Brain pericyte (primary cell): Measurements from ENCODE around the gene HNRNPM.

ENCODE experiments used
- DNase-seq: peaks from one replicate; pipeline ENCODE4 v3.0.0-alpha.2; 2012; ENCODE audit warnings: low read depth, low spot score

Gene HNRNPM

DNA sequence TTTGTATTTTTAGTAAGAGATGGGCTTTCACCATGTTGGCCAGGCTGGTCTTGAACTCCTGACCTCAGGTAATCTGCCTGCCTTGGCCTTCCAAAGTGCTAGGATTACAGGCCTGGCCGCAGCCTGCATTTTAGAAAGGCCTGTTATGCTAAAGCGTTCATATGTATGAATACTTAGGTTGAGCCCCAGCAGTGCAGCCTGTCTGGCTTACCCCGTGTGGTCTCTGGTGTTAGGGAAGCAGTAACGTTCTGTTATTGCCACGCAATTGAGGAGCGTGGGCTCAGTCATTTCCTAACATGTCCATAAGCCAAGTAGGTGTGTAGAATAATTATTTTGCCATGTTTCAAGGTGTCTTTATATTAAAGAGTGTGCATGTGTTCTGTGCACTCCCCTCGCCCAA lies 14.3 kb downstream of the HNRNPM start:
- no peak for DNase-seq

DNA sequence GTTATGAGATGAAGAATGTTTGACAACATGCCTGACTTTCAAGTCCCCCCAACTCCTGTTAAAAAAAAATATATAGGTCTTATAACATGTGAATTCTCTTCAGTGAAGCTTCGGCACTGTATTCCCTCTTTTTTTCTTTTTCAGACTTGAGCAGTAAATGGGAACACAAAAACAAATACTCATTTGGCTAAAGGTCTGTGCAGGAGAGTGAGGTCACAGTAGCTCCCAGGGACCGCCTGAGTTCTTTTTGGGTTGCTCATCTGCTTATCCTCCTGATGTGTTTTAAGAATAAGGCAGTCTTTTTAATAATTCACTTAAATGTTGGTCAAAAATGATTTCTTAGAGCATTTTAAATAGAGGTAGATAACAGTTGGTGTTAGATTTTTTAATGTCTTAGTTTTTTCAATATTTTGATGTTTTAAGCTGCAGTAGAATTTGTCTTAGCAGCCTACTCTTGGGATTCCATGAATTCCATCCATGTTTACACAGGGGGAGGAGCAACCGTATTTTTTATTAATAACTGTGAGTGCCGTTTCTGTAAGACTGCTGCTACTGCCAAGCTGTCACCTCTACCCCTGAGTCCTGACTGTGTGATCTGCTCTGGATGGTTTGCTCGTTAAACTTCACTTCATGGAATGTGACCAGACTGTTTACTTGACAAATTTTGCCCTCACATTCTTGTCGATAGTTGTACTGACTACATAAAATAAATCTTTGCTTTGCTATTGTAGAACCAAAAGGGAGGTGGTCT lies 14.9 kb downstream of the HNRNPM start:
- no peak for DNase-seq

DNA sequence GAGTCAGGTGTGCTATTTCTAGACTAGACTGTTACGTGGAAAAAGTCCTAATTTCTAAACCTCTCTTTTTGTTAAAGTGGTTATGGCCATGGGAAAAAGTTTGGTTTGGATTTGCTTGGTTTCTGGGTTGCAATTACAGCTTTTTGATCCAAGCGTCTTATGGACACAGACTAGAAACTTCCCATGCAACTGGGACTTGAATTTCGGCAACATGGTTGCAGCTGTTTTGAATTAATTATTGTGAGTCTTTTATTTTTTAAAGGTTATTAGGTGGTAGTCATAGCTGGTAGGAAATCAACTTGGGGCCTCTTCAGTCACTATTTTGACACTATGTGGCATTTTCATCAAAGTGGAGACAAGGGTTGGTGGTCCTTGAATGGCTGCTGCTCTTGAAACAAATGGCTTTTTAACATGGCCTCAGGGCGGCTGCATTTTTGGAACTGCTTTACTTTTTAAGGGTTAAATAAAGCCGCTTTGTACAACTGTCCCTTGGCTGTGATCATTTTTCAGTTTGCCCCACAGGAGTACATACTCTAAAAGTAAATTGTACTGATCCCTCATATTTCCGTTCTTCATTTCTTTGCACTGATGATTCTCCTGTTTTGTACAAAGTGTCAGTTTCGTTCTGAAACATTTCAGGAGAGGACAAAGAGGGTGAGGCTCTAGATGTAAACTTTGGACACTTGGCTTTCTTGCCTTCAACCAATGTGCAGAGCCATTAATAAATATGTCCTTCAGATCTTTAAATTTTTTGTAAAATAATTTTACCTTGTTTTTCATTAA lies 15.9 kb downstream of the HNRNPM start:
- DNase-seq = no peak

DNA sequence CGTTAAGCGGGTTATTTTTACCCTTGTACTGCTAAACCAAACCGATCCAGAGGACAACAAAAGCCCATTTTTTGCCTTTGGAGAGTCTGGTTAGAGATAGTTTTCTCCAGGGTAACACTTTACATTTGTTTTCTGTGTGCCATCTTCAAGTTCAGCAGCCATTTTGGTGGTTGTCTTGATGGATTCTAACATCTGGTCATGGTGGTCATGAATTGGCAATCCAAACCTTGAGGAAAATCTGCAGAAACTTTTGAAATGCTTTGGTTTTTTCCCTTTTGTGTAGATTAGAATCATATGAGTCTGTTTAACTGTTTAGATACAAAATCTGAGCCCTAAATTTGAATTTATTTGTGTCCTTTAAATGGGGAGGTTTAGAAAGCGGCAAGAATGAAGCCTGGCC lies 16.6 kb downstream of the HNRNPM start:
- DNase-seq = no peak

DNA sequence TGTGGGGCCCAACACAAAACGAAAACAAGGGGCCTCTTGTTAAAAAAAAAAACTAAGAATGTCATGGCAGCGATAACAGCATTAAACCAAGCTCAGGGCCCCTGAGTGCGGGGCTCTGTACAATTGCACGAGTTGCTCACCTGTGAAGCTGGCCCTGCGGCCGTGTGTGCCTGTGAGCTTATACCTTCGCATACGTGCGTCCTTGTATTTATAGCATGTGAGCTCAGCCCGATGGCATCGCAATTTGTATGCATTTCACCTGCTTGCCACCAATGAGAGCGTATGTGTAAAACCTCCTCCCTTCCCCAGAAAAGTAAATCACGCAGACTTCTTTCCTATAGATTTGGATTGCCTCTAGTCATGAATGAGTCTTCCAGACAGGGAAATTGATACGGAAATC lies 17.1 kb downstream of the HNRNPM start:
- DNase-seq = no peak

DNA sequence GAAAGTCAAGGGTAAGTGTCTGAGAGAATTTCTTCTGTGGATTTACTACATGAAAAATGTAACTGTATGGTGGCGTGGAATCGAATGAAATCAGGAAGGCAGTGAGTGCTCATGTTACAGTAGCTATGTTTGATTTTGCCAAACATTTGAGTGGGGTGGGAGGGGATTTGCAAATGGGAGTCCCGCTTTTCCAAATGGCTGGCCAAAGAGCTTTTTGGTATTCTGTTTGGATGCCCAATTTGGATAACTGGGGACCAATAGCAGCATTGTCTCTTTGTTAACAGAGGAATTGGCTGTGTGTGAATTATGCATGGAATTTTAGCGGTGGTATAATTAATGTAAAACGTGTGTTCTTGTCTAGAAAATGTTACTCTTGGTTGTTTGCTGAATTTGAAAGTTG lies 17.8 kb downstream of the HNRNPM start:
- DNase-seq = no peak

DNA sequence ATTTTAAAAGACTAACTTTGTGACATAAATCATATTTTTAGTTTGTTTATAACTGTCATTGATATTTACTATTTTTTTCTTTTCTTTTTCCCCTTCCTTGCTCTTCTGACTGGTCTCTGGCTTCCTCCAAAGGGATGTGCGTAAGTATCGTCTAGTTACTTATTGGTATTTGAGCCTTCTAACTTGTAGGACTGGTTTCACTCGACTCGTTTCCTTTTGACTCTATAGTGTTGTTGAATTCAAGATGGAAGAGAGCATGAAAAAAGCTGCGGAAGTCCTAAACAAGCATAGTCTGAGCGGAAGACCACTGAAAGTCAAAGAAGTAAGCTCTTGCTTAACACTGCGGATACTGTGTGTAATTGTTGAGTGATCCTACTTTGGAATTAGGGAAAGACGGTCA lies 18.6 kb downstream of the HNRNPM start:
- DNase-seq = no peak

DNA sequence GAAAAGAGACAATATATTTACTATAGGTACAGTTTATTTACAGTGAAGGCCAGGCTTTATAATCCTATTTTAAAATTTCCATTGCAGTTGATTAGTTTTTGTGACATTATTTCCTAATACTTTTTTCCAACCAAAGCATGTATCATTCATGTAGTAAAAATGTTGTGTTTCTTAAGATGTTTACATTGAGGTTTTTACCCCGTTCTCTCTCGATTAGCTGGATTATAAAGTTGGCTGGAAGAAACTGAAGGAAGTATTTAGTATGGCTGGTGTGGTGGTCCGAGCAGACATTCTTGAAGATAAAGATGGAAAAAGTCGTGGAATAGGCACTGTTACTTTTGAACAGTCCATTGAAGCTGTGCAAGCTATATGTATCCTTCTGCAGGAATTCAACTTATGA lies 21.2 kb downstream of the HNRNPM start:
- DNase-seq = no peak

DNA sequence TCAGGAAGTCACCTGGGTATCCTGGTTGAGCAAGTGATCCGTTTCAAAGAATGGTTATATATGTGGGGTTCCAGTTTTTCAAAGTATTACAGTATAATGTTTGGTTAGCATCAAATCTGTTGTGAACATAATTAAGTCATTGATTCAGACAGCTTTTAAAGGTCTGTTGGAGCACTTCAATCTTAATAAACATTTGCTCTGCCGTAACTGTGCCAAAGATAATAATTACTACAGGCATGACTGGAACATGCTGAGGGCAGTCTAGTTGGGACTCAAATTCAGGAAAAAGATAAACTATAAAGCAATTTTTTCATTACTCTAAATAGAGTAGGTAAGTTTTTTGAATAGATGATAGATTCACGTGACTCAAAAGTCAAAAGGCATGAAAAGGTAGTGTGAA lies 23.3 kb downstream of the HNRNPM start:
- DNase-seq = no peak

DNA sequence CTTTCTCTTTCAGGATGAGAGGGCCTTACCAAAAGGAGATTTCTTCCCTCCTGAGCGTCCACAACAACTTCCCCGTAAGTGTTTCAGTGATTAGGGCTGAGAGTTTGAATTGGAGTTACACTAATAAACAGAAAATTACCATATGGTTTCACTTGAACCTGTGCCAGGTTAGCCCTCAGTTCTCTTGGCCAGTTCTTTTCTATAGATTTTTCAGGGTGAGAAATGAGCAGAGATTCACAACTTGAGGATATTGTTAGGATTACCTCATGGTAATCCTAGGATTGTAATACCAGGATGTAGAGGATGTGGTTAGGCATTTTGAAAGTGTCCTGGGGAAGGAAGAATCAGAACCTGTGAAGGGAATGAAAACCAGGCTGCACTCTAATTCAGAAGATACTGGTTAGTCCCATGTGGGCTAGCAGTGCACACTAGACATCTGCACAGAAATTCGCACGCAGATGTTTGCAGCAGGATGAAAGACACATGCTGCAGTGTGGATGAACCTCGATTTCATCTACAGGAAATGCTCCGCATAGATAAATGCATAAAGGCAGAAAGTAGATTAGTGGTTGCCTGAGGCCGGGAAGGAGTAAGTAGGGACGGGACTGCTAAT lies 24.1 kb downstream of the HNRNPM start:
- no peak for DNase-seq

DNA sequence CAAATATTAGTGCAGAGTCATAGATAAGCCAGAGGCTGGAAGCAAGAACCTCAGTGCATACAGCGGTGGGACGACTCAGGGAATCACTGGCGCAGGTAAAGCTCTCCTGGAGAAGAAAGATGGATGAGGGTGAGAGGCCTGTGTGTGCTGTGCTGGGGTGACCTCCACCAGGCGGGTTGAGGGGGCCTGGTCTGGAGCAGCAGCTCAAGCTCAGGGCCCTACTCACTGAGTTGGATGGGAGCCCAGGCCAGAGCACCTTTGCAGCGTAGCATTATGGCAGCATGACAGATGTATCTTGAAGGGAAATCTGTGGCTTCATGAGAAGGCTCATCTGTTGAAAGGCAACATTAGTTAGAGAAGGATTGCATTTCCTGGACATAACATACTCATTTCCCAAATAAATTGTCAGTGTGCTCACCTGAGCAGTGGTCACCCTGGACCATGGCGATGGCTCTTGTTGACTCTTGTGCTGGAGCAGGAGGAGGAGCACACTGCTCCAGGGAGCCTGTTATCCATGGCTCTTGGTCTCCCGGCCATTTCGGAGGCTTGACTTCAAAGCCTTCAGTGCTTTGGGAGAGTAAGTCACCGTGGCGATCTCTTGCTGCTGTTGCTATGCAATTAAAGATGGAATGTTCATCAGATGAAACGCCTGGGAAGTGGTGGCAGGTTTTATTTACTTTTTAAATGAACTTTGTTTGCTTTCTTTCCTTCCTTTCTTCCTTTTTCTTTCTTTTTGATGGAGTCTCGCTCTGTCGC lies 25.0 kb downstream of the HNRNPM start:
- DNase-seq = no peak

DNA sequence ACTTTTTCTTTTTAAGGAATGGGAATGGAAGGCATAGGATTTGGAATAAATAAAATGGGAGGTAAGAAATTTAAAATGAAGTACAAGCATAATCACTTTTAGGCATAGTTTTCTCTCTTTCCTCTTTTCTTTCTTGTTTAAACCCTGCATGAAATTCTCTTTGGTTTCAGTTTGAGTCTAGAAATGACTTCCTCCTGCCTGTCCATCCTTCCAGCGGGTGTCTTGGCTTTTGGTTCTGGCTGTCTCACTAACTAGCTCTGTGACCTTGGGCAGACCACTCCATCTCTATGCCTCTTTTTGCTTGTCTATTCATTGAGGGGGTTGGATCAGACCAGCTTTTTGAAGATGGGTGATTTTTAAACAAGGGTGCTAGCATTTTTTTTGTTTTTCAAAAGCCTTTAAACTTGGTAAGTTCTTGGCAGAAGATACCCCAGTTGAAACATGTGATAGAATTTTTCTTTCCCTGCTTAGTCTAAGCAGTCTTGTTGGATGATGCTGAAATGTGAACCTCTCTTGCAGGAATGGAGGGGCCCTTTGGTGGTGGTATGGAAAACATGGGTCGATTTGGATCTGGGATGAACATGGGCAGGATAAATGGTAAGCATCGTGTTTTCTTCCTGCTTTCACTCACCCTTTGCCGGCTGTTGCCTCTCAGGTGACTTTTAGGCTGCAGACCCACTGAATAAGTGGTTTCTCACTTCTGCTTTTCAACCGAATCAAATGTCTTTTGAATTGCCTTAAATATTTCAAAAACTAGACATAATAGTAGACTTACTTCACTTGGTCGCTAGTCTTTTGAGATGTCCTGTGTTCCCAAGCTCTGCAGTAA lies 29.1 kb downstream of the HNRNPM start:
- DNase-seq = no peak

DNA sequence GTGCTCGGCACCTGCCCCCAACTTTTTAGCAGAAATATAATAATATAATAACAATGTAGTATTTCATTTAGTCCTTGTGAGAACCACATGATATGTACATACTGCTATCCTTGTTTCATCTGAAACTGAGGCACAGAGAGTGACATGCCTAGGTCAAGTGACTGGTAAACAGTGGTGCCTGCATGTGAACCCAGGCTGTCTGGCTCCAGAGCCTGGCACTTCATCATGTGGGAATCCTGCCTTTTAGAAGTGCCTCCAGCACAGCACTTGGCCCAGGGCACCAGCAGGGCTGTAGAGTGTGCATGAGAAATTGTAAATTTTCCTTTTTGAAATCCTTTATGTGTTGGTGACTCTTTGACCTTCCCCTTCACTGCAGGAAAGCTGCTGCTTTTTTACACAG lies 30.2 kb downstream of the HNRNPM start:
- DNase-seq = no peak

DNA sequence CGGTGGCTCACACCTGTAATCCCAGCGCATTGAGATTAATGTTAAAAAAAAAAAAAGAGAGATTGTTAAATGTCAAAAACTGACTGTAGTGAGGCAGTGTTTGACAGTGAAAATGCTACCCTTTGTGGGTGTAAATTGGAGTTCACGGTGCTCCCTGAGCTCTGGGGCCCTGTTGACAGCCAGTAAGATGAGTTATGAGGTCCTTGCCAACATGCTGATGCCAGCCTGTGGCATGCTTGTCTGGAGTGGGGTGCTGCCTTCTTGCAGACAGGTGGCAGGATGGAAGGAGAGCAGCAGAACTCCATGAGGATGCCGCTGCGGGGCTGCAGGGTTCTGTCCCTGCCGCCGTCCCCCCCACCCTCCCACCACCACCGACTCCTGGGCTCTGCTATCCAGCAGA lies 31.7 kb downstream of the HNRNPM start:
- DNase-seq = no peak

DNA sequence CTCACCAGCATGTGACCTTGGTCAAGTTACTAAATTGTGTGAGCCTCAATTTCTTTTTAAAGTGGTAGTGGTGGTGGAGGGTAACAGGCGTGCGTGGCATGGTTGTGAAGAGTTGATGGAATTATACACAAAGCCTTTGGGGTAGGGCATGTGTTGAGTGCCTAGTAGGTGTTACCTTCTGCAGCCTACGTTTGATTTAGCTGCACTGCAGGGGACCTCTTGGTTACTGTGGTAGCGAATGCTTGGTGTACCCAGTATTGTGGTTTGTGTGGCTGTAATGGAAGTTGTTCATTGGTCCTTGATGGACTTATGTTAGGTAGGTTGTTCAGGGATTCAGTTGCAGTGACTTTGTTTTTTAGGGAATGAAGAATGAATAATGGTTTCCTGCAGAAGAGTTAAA lies 33.1 kb downstream of the HNRNPM start:
- no peak for DNase-seq

DNA sequence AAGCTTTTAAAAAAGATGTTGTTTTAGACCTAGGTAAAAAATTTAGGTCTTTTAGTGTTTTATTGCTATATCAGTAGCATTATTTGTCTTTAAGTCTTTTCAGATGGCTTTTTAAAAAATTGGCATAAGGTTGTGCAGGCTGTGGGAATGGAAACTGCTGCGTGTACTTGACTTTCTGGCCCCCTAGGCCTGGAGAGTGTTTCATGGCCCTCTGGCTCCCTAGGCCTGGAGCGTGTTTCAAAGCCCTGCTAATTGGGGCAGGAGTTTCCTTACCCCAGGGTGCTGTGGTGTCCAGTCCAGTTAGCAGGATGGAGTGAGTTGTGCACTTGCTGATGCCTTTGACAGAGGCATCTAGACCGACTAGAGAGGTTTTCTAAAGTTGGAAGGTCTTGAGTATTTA lies 33.8 kb downstream of the HNRNPM start:
- no peak for DNase-seq

DNA sequence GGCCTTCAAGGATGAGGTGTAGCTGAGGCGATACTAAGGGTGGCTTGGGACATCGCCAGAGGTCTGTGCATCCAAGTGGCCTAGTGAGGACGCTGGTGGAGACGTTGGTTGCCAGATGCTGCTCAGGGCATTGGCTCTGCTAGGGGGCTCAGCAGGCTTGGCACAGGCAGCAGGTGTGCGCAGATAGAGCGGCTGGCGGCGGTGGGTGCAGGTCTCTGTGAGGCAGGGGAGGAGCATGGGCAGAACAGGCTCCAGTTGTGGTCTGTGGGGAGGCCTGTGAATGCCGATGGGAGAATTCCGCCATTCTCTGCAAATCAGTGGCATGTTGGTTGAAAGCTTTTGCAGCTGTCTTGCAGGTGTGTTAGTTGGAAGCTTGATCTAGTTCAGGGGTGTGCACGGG lies 36.4 kb downstream of the HNRNPM start:
- no peak for DNase-seq

DNA sequence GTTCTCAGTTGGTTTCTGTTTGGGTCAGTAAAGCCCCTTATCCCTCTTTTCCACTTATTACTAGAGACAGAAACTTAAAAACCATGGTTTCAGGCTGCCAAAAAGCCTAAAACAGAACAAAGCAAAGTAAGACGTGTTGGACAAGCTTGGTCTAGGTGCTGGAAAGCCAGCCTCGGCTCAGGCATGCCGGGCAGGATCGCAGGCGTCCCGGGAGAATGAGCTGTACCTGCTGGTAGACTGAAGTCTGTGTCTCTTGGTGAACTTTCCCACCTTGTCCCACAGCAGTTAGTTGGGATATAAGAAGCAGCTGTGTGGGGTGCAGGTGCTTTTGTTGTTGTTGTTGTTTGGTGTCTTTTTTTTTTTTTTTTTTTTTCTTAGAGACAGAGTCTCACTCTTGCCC lies 36.8 kb downstream of the HNRNPM start:
- DNase-seq = no peak

DNA sequence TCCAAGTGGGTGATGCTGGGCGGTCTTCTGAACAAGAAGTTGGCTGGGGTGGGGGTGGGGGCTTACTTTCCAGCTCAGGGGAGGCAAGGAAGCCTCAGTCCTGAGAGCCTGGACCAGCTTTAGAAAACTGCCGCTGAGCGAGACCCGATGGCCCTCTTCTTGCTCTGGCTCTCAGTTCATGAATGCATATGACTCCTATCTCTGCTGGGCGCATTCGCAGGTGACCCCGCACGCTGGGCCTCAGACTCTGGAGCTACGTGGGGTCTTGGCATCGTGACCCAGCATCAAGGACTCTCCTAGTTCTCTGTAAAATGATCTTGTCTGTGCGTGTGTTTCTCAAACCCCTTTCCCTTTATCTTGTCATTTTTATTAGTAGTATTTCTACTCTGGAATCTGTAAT lies 37.9 kb downstream of the HNRNPM start:
- DNase-seq = no peak

DNA sequence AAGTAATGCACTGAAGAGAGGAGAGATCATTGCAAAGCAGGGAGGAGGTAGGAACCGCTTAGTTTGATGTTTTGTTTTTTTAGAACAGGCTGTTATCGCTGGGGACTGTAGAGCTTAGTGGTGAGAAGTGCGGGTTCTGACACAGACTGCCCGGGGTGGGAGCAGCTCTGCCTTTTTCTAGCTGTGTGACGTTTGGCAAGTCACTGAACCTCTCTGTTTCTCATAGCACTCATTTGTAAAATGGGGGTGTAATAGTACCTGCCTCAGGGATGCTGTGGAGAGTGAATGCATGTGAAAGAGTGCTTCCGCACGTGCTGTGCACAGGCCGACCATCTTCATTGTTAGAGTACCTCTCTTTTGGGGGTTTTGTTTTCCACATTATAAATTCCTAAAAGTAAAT lies 38.4 kb downstream of the HNRNPM start:
- no peak for DNase-seq

DNA sequence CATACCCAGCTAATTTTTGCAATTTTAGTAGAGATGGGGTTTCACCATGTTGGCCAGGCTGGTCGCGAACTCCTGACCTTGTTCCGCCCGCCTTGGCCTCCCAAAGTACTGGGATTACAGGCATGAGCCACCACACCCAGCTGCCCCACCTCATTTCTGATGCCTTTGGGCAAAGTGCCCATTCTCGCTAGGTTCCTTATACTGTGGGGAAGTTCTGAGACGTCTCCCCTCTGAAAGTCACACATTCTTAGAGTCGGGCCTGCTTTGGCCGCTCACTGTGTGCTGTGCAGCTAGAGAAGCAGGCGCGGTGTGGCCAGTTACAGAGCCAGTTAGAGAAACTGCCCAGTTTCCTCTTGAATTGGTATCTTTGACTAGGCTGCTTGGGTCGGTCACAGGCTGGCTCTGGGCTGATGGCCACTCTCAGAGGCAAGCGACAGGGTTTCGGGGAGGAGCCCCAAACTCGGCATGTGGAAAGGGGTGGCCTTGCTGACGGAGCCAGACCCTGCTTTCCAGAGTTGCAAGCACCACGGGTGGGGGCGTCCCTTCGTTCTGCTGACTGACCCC lies 39.6 kb downstream of the HNRNPM start:
- no peak for DNase-seq
